Astrocyte of the cerebellum (primary cell): Measurements from ENCODE around the gene MAVS.

Experiments
- DNase-seq: peaks from one replicate; pipeline ENCODE4 v3.0.0-alpha.2; 2011; ENCODE audit warnings: low read depth
- H3K4me3 ChIP-seq: 2 replicates; pipeline ENCODE4 v1.5.1; 2011; ENCODE audit warnings: mild to moderate bottlenecking, low read depth, low read length, moderate library complexity
- in situ Hi-C: cut with HindIII; loops from 2 replicates; pipeline ENCODE4 v1.10.0; 2017; ENCODE audit warnings: low sequenced_read_pairs
- TF ChIP-seq, protein P1 (sequence below): IDR thresholded peaks from 2 replicates; pipeline ENCODE4 v1.5.1; 2012; ENCODE audit warnings: low read length, low read depth, moderate library complexity, mild to moderate bottlenecking; ENCODE audit errors: missing control alignments

MAVS gene

DNA sequence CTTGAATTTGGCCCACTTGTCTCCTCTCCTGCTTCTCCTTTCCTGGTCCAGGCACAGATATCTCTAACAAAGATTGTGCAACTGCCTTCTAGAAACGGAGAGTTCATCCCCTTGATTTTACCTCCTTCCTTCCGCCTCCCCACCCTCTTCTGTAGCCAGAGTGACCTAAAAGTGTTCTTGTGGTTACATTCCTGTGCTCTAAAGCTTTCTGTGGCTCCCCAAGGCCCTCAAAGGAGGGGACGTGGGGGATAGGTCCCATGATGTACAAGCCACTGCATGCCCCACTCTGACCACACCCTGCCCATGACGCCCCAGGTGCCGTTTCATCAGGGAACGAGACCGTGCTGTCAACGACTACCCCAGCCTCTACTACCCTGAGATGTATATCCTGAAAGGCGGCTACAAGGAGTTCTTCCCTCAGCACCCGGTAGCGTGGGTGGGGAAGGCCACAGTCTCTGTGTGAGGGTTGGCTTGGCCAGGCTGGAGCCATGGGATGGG, 42.3 kb upstream of the MAVS start:
- in situ Hi-C loops: no loop called here
- no peak for DNase-seq

DNA sequence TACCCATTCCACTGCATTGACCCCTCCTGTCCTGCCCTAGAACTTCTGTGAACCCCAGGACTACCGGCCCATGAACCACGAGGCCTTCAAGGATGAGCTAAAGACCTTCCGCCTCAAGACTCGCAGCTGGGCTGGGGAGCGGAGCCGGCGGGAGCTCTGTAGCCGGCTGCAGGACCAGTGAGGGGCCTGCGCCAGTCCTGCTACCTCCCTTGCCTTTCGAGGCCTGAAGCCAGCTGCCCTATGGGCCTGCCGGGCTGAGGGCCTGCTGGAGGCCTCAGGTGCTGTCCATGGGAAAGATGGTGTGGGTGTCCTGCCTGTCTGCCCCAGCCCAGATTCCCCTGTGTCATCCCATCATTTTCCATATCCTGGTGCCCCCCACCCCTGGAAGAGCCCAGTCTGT, 41.9 kb upstream of the MAVS start:
- in situ Hi-C loops: no loop called here
- no peak for DNase-seq
- TF ChIP-seq, protein P1, sequence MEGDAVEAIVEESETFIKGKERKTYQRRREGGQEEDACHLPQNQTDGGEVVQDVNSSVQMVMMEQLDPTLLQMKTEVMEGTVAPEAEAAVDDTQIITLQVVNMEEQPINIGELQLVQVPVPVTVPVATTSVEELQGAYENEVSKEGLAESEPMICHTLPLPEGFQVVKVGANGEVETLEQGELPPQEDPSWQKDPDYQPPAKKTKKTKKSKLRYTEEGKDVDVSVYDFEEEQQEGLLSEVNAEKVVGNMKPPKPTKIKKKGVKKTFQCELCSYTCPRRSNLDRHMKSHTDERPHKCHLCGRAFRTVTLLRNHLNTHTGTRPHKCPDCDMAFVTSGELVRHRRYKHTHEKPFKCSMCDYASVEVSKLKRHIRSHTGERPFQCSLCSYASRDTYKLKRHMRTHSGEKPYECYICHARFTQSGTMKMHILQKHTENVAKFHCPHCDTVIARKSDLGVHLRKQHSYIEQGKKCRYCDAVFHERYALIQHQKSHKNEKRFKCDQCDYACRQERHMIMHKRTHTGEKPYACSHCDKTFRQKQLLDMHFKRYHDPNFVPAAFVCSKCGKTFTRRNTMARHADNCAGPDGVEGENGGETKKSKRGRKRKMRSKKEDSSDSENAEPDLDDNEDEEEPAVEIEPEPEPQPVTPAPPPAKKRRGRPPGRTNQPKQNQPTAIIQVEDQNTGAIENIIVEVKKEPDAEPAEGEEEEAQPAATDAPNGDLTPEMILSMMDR: no peak
- H3K4me3 ChIP-seq: no peak overlapping the region

More for the DNA sequence above, 42.3 kb upstream of the MAVS start:
- TF ChIP-seq, protein P1: no peak
- no peak overlapping the region for H3K4me3 ChIP-seq

DNA sequence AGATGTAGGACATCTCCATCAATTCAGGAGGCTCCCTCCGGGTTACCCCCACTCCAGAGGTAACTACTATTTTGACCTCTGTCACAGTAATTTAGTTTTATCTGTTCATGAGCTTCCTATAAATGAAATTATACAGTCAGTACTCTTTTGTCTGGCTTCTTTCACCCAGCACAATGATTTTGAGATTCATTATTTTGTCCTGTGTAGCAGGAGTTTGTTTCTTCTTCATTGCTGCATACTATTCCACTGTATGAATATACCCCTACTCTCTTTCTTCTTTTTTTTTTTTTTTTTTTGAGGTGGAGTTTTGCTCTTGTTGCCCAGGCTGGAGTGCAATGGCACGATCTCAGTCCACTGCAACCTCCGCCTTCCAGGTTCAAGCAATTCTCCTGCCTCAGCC, 38.1 kb upstream of the MAVS start:
- in situ Hi-C loops: no loop called here
- TF ChIP-seq, protein P1: no peak
- H3K4me3 ChIP-seq: no peak overlapping the region
- DNase-seq: no peak

DNA sequence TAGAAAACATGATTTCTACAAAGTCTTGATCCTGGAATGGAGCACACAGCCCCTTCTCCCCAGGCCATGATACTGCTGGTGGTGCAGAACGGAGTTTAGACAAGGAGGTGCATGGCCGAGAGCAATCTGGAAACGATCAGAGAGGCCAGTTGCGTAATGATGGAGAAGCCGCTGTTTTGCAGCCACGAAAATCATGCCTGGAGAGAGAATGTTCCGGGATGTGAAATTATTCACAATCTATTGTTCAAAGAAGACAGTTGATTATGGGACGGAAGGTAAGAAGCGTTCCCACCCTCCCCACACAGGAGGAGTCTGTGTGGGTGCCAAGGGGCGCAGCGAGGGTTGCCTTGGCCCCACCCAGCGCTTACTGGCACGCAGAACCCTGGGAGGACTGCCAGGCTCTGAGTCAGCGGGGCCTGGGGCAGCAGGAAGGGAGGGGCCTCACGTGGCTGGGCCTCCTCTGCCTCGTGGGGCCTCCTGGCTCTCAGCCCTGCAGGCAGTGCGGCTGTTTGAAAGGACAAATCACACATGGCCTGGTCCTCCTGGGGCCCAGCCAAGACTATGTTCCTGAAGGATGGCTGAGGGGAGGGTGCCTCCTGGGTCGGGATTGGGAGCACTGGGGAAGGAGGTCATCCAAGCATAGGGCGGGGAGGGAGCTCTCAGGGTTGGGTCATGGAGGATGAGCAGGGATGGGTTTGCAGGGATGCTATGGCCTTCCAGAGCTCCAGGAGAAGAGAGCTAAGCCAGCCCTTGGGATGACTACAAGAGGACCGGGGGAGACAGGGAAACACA, 35.0 kb upstream of the MAVS start:
- DNase-seq: peak; percentile 96
- in situ Hi-C loops: no loop called here
- H3K4me3 ChIP-seq: peak overlapping the region; percentile 19
- TF ChIP-seq, protein P1: no peak

DNA sequence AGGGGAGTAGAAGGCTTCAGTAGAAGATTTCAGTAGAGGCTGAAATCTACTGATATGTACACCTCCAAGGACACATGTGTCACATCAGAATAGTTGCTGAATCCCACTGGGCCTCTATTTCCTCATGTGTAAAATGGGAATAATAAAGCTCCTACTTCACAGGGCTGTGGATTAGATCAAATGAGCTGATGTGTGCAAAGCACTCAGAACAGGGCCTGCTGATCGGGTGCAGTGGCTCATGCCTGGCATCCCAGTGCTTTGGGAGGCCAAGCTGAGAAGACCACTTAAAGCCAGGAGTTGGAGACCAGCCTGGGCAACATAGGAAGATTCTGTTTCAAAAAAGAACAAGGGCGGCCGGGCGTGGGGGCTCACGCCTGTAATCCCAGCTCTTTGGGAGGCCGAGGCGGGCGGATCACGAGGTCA, 34.4 kb upstream of the MAVS start:
- in situ Hi-C loops: no loop called here
- H3K4me3 ChIP-seq: no peak overlapping the region
- TF ChIP-seq, protein P1: no peak
- no peak for DNase-seq

DNA sequence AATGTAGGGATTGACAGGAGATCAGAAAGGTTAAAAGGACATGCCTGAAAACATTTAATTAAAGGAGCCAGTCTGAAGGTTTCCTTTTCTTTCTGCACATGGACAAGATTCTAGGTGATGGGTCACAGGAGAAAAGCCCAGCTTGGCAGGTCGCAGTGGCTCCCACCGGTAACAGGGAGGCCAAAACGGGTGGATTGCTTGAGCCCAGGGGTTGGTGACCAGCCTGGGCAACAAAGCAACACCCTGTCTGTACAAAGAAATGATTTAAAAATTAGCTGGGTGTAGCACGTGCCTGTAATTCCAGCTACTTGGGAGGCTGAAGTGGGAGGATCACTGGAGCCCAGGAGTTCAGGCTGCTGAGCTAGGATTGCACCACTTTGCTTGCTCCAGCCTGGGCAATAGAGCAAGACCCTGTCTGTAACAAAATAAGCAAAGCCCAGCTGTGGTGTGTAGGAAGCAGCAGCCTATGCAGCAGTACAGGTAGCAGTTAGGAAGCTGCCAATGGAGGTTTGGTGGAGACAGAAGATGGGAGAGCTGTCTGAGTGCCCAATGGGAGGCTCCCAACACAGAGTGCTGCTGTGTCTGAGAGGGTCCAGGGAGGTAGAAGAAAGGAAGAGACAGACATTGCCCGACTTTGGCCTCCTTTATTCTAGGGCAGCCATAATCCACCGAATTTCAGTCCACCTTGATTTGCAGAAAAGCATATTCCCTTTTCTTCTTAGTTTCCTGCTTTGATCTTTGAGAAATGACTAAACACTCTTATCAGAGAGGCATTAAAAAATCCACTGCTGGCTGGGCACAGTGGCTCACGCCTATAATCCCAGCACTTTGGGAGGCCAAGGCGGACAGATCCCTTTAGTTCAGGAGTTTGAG, 33.4 kb upstream of the MAVS start:
- TF ChIP-seq, protein P1: no peak
- H3K4me3 ChIP-seq: no peak overlapping the region
- no peak for DNase-seq
- in situ Hi-C loops: no loop called here
